HepG2 (cell line): Measurements from ENCODE around the gene ANAPC1. TPM values are rescaled to one million over a fixed set of nuclear protein-coding genes. Genes with fewer than 3 reads are reported as not detected.
A peak's percentile ranks its signal among the peaks of the same experiment; 100 is the strongest.
"Not testable (repeated sequence)": the region's sequence is repeated elsewhere in the genome, so short reads cannot be mapped to it uniquely, and the experiment has no call there.

Experiments
- ATAC-seq: fragments of 200-7000 bp; cut with Tn5 transposase; 3 replicates; pipeline ENCODE4 v1.9.1; 2020; ENCODE audit warnings: mild to moderate bottlenecking, moderate library complexity
- BruUV-seq: library from RNA; stranded (reverse); fragments of 400-500 nt; replicated peaks from 2 replicates; lab custom pipeline; 2021; lab: Mats Ljungman, UMichigan
- CTCF ChIA-PET: fragments of 300-600 bp; formaldehyde crosslinking; extraction: SDS; loops from one replicate; lab custom pipeline; 2021; ENCODE audit warnings: low total read pairs, inconsistent platforms, low intra/inter-chr PET ratio; lab: Yijun Ruan, JAX
- POLR2A ChIA-PET: fragments of 350-600 bp; sonication (Branson Sonifier 250); formaldehyde crosslinking; loops from one replicate; lab custom pipeline; 2020; ENCODE audit warnings: antibody characterized with exemption, inconsistent platforms; lab: Yijun Ruan, JAX
- DNase-seq: peaks from one replicate; pipeline ENCODE4 v3.0.0-alpha.2; 2015; ENCODE audit warnings: low spot score
- FAIRE-seq: peaks from 3 replicates; lab custom pipeline; 2011; peaks lifted over from hg19 to GRCh38; lab: Jason Lieb, UNC
- H2AFZ ChIP-seq: one replicate; pipeline ENCODE4 v1.6.1; 2011; ENCODE audit warnings: low read length, inconsistent platforms
- H3K27ac ChIP-seq: fragments of 300-600 bp; 3 replicates; pipeline ENCODE4 v1.8.0; 2011; ENCODE audit warnings: mixed run types, mild to moderate bottlenecking, mixed read lengths, low read length, inconsistent platforms; ENCODE audit not compliant: insufficient read depth; ENCODE audit errors: extremely low read length
- H3K27me3 ChIP-seq, 2 experiments: fragments of 200-600 bp in 1 of 2; 2 replicates in 1 of 2; 3 replicates in 1 of 2; pipeline versions ENCODE4 v1.6.0 to v1.8.0; 2011; ENCODE audit warnings: low read length in 2 of 2, mild to moderate bottlenecking in 2 of 2, moderate library complexity in 2 of 2, inconsistent platforms in 1 of 2; ENCODE audit not compliant: insufficient read depth in 2 of 2, control insufficient read depth in 1 of 2
- H3K36me3 ChIP-seq, 2 experiments: fragments of 200-600 bp in 1 of 2; replicated peaks in 1 of 2; 2 replicates in 1 of 2; 3 replicates in 1 of 2; pipeline versions ENCODE4 v1.5.1 to v1.8.0; 2011; ENCODE audit warnings: low read length in 2 of 2, inconsistent platforms in 1 of 2; ENCODE audit not compliant: insufficient read depth in 2 of 2, control insufficient read depth in 1 of 2
- H3K4me1 ChIP-seq: 2 replicates; pipeline ENCODE4 v1.5.1; 2012; ENCODE audit warnings: low read length, inconsistent platforms; ENCODE audit not compliant: insufficient read depth
- H3K4me2 ChIP-seq: 2 replicates; pipeline ENCODE4 v1.6.0; 2011; ENCODE audit warnings: low read depth, low read length, inconsistent platforms
- H3K4me3 ChIP-seq, 3 experiments: fragments of 200-600 bp in 1 of 3; sonication (generic), shearing (Covaris generic) in 1 of 3; replicated peaks in 1 of 3; 2 replicates each; pipeline ENCODE4 v1.5.1; 2011 to 2016; ENCODE audit warnings: low read length in 3 of 3, inconsistent platforms in 2 of 3, low read depth in 2 of 3, mild to moderate bottlenecking in 2 of 3, control low read depth in 1 of 3, mixed read lengths in 1 of 3; ENCODE audit not compliant: insufficient read depth in 1 of 3
- H3K79me2 ChIP-seq: one replicate; pipeline ENCODE4 v1.6.1; 2011; ENCODE audit warnings: low read length, inconsistent platforms; ENCODE audit not compliant: insufficient read depth
- H3K9ac ChIP-seq: 2 replicates; pipeline ENCODE4 v1.6.0; 2011; ENCODE audit warnings: mild to moderate bottlenecking, low read depth, low read length, inconsistent platforms; ENCODE audit not compliant: insufficient read depth
- H3K9me3 ChIP-seq: 2 replicates; pipeline ENCODE4 v1.5.1; 2012; ENCODE audit warnings: mild to moderate bottlenecking, low read length
- H4K20me1 ChIP-seq: 2 replicates; pipeline ENCODE4 v1.6.0; 2011; ENCODE audit warnings: inconsistent platforms, mild to moderate bottlenecking, low read length, moderate library complexity; ENCODE audit not compliant: insufficient read depth
- ARID2 ChIP-seq: sonication (generic); formaldehyde crosslinking; IDR thresholded peaks from 2 replicates; pipeline ENCODE4 v1.8.1; 2022; ENCODE audit warnings: mild to moderate bottlenecking, missing genetic modification reagents, borderline replicate concordance
- ARID4A ChIP-seq: sonication (generic); formaldehyde crosslinking; IDR thresholded peaks from 2 replicates; pipeline ENCODE4 v1.5.0; 2020; ENCODE audit warnings: mild to moderate bottlenecking, missing genetic modification reagents, borderline replicate concordance
- FOSL2 ChIP-seq: sonication (generic); formaldehyde crosslinking; IDR thresholded peaks from 2 replicates; pipeline ENCODE4 v1.4.0; 2020; ENCODE audit warnings: missing genetic modification reagents
- KDM3A ChIP-seq: IDR thresholded peaks from 2 replicates; pipeline ENCODE4 v1.6.1; 2018; ENCODE audit warnings: low read depth, missing compliant biosample characterization
- PLRG1 ChIP-seq: fragments of 450-650 bp; conservative IDR thresholded peaks from 2 replicates; pipeline ENCODE4 v1.6.1; 2016
- RAD21 ChIP-seq: fragments of 450-650 bp; formaldehyde crosslinking; IDR thresholded peaks from 2 replicates; pipeline ENCODE4 v1.5.0; 2020; ENCODE audit warnings: mild to moderate bottlenecking
- RELA ChIP-seq: sonication (generic); formaldehyde crosslinking; IDR thresholded peaks from 2 replicates; pipeline ENCODE4 v1.4.0; 2020; ENCODE audit warnings: missing genetic modification reagents
- SP2 ChIP-seq: sonication (generic); formaldehyde crosslinking; IDR thresholded peaks from 2 replicates; pipeline ENCODE4 v1.5.1; 2020; ENCODE audit warnings: mild to moderate bottlenecking, missing genetic modification reagents
- TGIF2 ChIP-seq: IDR thresholded peaks from 2 replicates; pipeline ENCODE4 v1.6.1; 2016; ENCODE audit warnings: control low read depth, missing compliant biosample characterization
- ZFX ChIP-seq: sonication (generic); formaldehyde crosslinking; IDR thresholded peaks from 2 replicates; pipeline ENCODE4 v1.4.0; 2020; ENCODE audit warnings: mild to moderate bottlenecking, low read depth, missing genetic modification reagents, moderate library complexity
- ZNF121 ChIP-seq: sonication (generic); formaldehyde crosslinking; IDR thresholded peaks from 2 replicates; pipeline ENCODE4 v1.5.0; 2020; ENCODE audit warnings: mild to moderate bottlenecking, missing genetic modification reagents
- ZNF136 ChIP-seq: sonication (generic); formaldehyde crosslinking; IDR thresholded peaks from 2 replicates; pipeline ENCODE4 v1.8.1; 2022; ENCODE audit warnings: low read depth, mild to moderate bottlenecking, moderate library complexity, missing genetic modification reagents
- ZNF263 ChIP-seq: sonication (generic); formaldehyde crosslinking; IDR thresholded peaks from 2 replicates; pipeline ENCODE4 v1.4.0; 2020; ENCODE audit warnings: missing genetic modification reagents
- ZNF432 ChIP-seq: sonication (generic); formaldehyde crosslinking; IDR thresholded peaks from 2 replicates; pipeline ENCODE4 v1.5.0; 2020; ENCODE audit warnings: missing genetic modification reagents, mild to moderate bottlenecking, borderline replicate concordance
- ZSCAN9 ChIP-seq: IDR thresholded peaks from 2 replicates; pipeline ENCODE4 v1.6.1; 2016; ENCODE audit warnings: borderline replicate concordance
- WGBS: methylation state at CpG from one replicate; pipeline ENCODE4 v1.1.6; 2017; ENCODE audit warnings: low lambda C conversion rate; 5-methylcytosine and 5-hydroxymethylcytosine counted together
- in situ Hi-C: cut with HindIII; loops from 2 replicates; pipeline ENCODE4 v1.10.0; 2017; ENCODE audit warnings: low pct_unique_long_range_greater_than_20kb; ENCODE audit not compliant: extremely low pct_ligation_motif_present
- intact Hi-C: fragments of 100-400 bp; cut with micrococcal nuclease; formaldehyde crosslinking; loops from one replicate; pipeline ENCODE4 v1.10.0; 2022; ENCODE audit not compliant: unreplicated experiment
- polyA plus RNA-seq, 8 experiments: library from polyadenylated mRNA; depleted of rRNA in 3 of 8; stranded (reverse) in 7 of 8; unstranded in 1 of 8; fragments of >200 nt; fragmentation: Illumina TruSeq in 4 of 8; extraction: Trizol in 4 of 8; gene quantifications; 2 replicates each; pipeline versions ENCODE4 v1.2.1 to v1.2.3, GENCODE V29; 2011 to 2016; ENCODE audit warnings: low read depth in 4 of 8, missing spikeins in 1 of 8, mixed read lengths in 1 of 8; ENCODE audit not compliant: insufficient read depth in 1 of 8
- total RNA-seq, 5 experiments: library from RNA; depleted of rRNA; stranded (reverse); fragments of >200 nt; fragmentation: Illumina TruSeq; extraction: Trizol; gene quantifications; 2 replicates each; pipeline ENCODE4 v1.2.3, GENCODE V29; 2016; ENCODE audit warnings: low read depth in 1 of 5

ANAPC1 gene
- total and polyA plus RNA-seq, 2 of the 13 experiments (the other 11 are each of a cell fraction or from before 2014, with no cell fraction given), result 50.0 to 89.7 TPM

GRCh38 chr2:111909997-111910396 lies 26.0 kb upstream of the ANAPC1 start:
- H2AFZ ChIP-seq, H3K4me3 ChIP-seq, H4K20me1 ChIP-seq, H3K9me3 ChIP-seq, H3K9ac ChIP-seq, ATAC-seq, H3K27me3 ChIP-seq, H3K4me2 ChIP-seq, FAIRE-seq, in situ Hi-C loops, BruUV-seq, DNase-seq, H3K27ac ChIP-seq, H3K36me3 ChIP-seq, CTCF ChIA-PET: not testable (repeated sequence)
- POLR2A ChIA-PET, result interaction anchor here (0.8 to 3.3 kb wide), 7 partner anchors 9 to 145 kb away, joined by 3 to 18 read pairs (median 5); partner anchors contain the start of genes MERTK and TMEM87B
- peaks cover 81% of the 10 kb centered on the region for H3K79me2 ChIP-seq
- WGBS, result 94% methylated on average over 4 of the region's 4 CpGs
- intact Hi-C loops, result loop anchor here (1.0 kb wide), 2 partner anchors 8 to 9 kb away; no protein-coding TSS in a partner anchor
- H3K4me1 ChIP-seq, result peaks cover 81% of the 10 kb centered on the region
- TF ChIP-seq ZNF121 (CRISPR knock-in tag) (peak; percentile 86), ZNF263 (0 out of 2 replicates have a peak, but pooled peaks have one; percentile 55), ARID2 (CRISPR knock-in tag) (0 out of 2 replicates have a peak, but pooled peaks have one; percentile 40)

- POLR2A ChIA-PET, result interaction anchor here (1.2 to 3.3 kb wide), 5 partner anchors 9 to 145 kb away, joined by 3 to 18 read pairs (median 5); partner anchors contain the start of gene MERTK
- FAIRE-seq, result peak; percentile 66
- peaks cover 81% of the 10 kb centered on the region for H3K79me2 ChIP-seq
- H3K36me3 ChIP-seq, result peaks cover 0 to 11% of the 10 kb centered on the region in 2 experiments; a peak in 2 of 5 replicates
- peak; percentile 83 for DNase-seq
- peak overlapping the region in 2 of 3 experiments; percentile 11 to 18; a peak in 2 of 6 replicates for H3K4me3 ChIP-seq
- CTCF ChIA-PET, result no interaction called here
- peaks cover 90% of the 10 kb centered on the region for H3K4me1 ChIP-seq
- intact Hi-C loops, result loop anchor here (1.0 kb wide), 1 partner anchor 8 kb away; no protein-coding TSS in a partner anchor
- WGBS, result 7% methylated on average over 3 of the region's 3 CpGs
- no peaks in the 10 kb centered on the region for H4K20me1 ChIP-seq
- ATAC-seq, result peak; percentile 92
- H2AFZ ChIP-seq, result no peak overlapping the region
- H3K9me3 ChIP-seq, result no peaks in the 10 kb centered on the region
- in situ Hi-C loops, result no loop called here
- peak overlapping the region; percentile 49 for H3K27ac ChIP-seq
- H3K9ac ChIP-seq, result peak overlapping the region; percentile 52
- H3K27me3 ChIP-seq, result no peaks in the 10 kb centered on the region
- peak overlapping the region; percentile 56 for H3K4me2 ChIP-seq
- no TSS peak for BruUV-seq
- TF ChIP-seq ZNF136 (CRISPR knock-in tag), result 0 out of 2 replicates have a peak, but pooled peaks have one; percentile 15
- no peak for TF ChIP-seq RAD21 (CRISPR knock-in tag)
- no peak for TF ChIP-seq KDM3A
- TF ChIP-seq RELA (CRISPR knock-in tag), result no peak
- peak; percentile 76 for TF ChIP-seq ZFX (CRISPR knock-in tag)
- TF ChIP-seq ZNF432 (CRISPR knock-in tag), result no peak
- TF ChIP-seq ARID4A (CRISPR knock-in tag), result peak; percentile 17; the same call in 1 of the 2 replicates
- 0 out of 2 replicates have a peak, but pooled peaks have one; percentile 49 for TF ChIP-seq TGIF2
- TF ChIP-seq PLRG1, result no peak
- 0 out of 2 replicates have a peak, but pooled peaks have one; percentile 12 for TF ChIP-seq FOSL2 (CRISPR knock-in tag)
- TF ChIP-seq ZSCAN9 (CRISPR knock-in tag), result 0 out of 2 replicates have a peak, but pooled peaks have one; percentile 35
- TF ChIP-seq SP2 (CRISPR knock-in tag), result no peak
These were observed 25.1 kb upstream of the ANAPC1 start for GRCh38 chr2:111909079-111909478.
